GM18498 (cell line): Measurements from ENCODE around the gene SLC37A4.

ENCODE experiments used
- ATAC-seq: cut with Tn5 transposase; IDR thresholded peaks from one replicate; pipeline ENCODE4 v1.9.1; 2021; ENCODE audit warnings: mild to moderate bottlenecking, moderate library complexity; ENCODE audit not compliant: unreplicated experiment

SLC37A4 gene

GRCh38 chr11:118979434-118979833, 51.2 kb downstream of the SLC37A4 start:
- no peak for ATAC-seq

- ATAC-seq: no peak
Observed at GRCh38 chr11:118975771-118976709, 54.6 kb downstream of the SLC37A4 start.
